HG02588 (cell line): ENCODE data around the gene CASP5.
"Not testable (repeated sequence)": the region's sequence is repeated elsewhere in the genome, so short reads cannot be mapped to it uniquely, and the experiment has no call there.

Experiments used
- ATAC-seq: cut with Tn5 transposase; IDR thresholded peaks from one replicate; pipeline ENCODE4 v1.9.1; 2021; ENCODE audit warnings: mild to moderate bottlenecking, moderate library complexity; ENCODE audit not compliant: unreplicated experiment

Gene CASP5

DNA sequence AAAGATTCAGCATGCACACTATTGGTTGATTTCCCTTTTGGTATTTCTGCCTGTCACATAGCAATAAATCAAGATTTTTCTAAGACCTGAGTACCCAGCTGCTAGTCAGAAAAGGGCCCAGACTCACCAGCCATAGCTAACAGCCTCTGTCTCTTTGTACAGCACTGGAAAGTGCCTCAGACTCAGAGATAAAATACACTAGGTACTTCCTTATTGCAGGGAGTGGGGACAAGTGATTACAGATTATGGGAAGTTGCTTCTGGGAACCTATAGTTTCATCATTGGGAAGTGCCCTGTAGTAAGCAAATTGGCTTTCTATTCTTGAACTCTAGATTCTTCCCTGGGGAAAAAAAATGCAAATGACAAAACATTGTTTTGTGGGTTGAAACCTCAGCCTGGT lies at the start of gene CASP5:
Gene CASP5 (minus strand): TSS at position 166 of the 400 bp plus-strand sequence. CDS start 32 bp downstream, at position 134.
- peak; percentile 45 for ATAC-seq

DNA sequence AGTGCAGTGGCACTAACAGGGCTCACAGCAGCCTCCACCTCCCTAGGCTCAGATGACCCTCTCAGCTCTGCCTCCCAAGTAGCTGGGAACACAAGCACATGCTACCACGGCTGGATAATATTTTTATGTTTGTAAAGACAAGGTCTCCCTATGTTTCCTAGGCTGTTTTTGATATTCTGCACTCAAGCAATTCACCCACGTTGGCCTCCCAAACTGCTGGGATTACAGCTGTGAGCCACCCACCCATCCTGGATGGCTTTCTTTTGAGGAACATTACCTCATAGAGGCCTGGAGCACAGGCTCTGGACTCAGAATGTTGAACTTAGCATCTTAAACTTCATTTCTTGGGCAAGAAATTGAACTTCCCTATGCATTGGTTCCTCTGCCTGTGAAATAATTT lies 49.1 kb upstream of the CASP5 start:
- not testable (repeated sequence) for ATAC-seq

DNA sequence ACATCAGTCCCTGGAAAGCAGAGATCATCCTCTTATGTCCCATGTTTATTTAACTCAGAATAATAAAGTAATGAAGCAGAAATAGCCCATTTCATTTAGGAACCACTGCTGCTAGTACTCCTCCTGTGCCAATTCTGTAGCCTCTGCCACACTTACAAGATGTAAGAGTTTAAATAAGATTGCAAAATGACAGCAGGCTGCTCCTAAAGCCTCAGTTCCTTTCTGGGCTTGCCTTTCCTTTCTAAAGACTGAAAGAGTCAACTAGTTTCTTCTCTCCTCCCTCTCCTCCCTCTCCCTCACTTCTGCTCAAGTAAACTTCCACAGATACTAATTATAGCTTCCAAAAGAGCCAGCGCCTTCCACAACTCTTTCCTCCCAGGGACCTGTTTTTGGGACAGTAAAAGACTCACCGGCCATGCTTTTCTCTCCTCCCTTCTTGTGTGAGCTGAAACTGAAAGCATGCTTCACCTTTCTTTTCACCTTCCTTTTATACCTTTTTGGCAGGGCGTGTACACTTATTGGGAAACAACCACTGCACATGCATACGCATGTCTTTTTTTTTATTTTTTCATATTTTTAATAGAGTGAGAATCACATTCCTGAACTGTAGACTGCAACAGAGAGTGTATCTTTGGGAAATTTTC lies 48.2 kb upstream of the CASP5 start:
- ATAC-seq = no peak

DNA sequence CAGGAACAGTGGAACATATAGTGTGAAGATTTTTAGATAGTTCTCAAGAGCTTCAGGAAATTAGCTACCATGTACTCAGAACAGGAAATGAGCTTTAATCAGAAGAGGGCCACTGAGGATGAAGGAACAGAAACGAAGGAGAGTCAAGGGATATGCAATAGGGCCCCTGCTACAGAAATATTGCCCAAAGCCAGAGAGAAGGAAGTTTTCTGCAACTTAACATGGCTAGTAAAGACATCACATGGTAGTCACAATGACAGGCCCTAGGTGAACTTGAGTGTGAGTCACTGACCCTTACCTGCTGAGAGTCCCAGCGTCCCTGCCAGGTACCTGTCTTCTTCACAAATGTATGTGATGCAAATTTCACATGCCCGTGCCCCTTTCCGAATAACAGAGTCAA lies 47.3 kb upstream of the CASP5 start:
- no peak for ATAC-seq

DNA sequence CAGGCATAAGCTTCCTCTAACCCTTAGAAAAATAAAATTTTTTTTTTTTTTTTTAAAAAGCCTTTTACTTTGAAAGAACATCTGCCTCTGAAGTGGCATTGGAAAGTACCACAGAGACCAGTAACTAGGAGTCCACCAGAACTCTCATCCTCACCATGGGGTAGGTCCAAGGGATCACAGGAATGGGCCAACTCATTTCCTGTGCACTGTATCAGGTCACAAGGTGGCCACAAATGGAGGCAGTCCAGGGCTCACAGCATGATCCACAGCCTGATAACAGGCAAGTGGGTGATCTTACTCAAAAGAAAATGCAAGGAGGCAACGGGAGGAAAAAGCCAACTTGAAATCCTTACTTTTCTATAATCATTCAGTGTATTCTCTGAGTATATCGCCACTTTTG lies 46.8 kb upstream of the CASP5 start:
- not testable (repeated sequence) for ATAC-seq

DNA sequence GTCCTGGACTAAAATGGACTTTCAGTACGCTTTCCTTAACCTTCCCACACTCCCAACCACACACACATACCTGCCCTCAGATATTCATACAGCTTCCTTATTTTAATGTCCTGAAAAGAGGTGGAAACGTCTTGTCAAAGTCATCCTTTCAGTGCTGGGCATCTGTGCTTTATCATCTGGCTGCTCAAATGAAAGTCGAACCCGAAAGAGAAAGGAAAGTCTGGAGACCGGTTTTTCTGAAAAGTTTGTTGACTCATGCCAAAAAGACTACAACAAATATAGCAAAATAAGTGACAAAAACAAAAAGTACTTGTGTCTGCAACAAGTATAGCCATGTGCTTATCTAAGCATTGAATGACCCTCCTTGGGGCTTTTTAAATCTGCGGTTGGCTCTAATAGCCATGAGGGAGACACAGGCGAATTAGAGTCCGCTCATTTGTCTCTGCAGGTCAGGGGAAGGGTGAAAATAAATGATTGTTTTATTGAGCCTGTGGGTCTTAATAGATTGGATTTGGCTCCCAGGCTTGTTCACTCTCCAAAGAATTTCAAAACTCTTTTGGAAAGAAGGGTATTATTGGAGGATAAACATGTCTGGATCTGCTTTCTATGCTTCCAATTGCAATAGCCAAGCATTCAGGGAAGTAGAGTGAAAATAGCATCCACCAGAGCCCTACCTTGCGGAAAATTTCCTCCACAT lies 40.4 kb upstream of the CASP5 start:
- not testable (repeated sequence) for ATAC-seq

GRCh38 chr11:105057432-105057831 lies 34.5 kb upstream of the CASP5 start:
- ATAC-seq = no peak

GRCh38 chr11:105056446-105056845 lies 33.5 kb upstream of the CASP5 start:
- ATAC-seq = no peak

GRCh38 chr11:105054723-105055493 lies 31.9 kb upstream of the CASP5 start:
- no peak for ATAC-seq

GRCh38 chr11:105052487-105052886 lies 29.5 kb upstream of the CASP5 start:
- ATAC-seq = no peak

DNA sequence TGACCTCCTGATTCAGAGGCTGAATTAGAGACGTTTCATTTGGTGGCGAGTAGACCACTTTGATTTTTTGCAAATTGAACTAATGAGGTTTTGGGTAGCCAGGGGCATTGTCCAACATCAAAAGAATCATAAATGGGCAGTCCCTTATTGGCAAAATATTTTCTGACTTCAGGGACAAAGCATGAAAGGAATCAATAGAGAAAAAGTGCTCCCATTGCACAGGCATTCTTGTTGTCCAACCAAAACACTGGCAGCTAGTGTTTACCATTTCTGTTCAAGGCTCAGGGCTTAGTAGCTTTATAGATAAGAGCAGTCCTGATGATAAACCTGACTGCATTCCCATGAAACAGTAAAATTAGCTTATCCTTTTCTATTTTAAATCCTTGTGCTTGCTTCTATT lies 28.6 kb upstream of the CASP5 start:
- ATAC-seq = no peak

DNA sequence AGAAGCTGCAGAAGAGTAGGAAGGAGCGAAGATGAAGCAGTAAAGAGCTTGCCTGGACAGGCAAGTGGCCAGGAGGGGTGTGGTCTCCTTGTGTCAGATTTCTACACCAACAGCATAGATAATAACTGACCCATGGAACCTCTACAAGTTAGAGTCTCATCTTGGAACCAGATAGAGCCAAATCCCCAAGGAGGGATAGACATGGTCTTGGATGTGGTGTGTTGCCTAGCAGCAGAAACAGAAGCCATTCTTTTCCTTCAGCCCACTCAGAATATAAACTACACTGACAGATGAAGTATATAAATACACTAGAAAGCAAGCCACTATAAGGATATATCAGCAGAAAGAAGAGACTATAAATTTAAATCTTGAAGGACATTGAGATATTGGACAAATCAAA lies 26.5 kb upstream of the CASP5 start:
- no peak for ATAC-seq

DNA sequence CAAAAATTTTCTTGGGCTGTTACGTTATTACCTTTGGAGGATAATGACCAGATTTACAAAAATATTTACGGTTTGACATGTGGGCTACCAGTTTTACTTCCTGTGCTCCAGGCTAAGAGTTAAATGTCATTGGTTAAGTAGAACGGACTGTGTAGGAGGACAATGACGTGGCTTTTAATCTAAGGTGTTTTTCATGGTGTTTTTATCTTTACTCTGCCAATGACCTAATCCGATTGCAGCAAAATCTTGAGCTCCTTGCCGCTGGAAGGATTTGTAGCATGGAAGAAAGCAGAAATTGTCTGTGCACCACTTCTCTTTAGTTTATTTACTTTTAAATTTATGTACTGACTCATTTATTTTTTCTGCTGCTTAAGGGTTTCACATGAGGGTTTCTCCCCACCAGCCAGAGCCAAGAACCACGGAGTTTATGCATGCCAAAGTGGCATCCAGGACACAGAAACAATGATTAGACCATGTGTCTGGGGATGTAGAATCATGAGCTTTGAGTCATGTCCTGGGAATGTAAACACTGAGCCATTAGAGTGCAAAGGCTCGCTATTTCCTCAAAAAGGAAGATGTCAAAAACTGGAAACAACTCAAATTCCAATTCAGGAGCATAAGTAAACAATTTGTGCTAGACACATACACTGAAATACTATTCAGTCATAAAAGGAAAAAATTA lies 24.1 kb upstream of the CASP5 start:
- ATAC-seq = no peak

DNA sequence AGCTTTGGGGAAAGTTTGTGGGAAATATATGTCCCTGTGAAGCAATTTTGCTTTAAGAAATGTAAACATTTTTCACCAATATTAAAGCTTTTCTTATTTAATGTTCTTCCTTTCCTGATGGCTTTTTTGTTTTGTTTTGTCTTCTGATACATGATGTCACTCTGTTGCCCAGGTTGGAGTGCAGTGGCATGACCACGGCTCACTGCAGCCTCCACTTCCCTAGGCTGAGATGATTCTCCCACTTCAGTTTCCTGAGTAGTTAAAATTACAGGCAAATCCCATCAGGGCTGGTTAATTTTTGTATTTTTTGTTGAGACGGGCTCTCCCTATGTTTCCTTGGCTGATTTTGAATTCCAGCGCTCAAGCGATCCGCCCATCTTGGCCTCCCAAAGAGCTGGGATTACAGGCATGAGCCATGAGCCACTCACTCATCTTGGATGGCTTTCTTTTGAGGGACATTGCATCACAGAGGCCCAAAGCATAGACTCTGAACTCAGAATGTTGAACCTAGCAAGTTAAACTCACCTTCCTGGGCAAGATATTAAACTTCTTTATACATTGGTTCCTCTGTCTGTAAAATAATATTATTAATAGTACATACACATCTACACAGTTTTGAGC lies 22.8 kb upstream of the CASP5 start:
- no peak for ATAC-seq

DNA sequence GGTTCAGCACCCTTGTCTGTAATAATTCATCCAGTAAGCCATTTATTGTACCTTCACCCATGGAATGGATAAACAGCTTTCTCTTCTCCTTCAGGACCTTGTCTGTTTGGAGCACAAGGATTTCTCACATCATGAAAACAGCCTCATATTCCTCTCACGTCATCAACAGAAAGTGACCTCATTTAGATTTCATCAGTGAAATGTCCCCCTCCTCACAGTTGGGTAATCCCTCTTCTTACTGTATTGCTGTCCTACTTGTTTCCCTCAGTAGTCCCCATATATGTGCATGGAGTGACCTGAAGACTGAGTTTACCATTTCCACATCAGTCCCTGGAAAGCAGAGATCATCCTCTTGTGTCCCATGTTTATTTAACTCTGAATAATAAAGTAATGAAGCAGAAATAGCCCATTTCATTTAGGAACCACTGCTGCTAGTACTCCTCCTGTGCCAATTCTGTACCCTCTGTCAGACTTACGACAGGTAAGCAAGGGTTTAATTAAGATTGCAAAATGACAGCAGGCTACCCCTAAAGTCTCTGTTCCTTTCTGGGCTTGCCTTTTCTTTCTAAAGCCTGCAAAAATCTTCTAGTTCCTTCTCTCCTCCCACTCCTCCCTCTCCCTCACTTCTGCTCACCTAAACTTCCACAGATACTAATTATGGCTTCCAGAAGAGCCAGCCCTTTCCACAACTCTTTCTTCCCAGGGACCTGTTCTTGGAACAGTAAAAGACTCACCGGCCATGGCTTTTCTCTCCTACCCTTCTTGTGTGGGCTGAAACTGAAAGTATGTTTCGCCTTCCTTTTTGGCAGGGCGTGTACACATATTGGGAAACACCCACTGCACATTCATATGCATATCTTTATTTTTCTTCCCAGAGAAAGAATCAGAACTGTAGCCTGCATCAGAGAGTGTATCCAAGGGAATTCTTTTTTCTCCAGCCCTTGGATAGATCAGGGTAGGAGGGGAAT lies 21.9 kb upstream of the CASP5 start, which contains the start of gene CARD16:
Gene CARD16 (minus strand): TSS at position 779 of the 968 bp plus-strand sequence. CDS start 38 bp downstream, at position 741.
- ATAC-seq = peak; percentile 100

DNA sequence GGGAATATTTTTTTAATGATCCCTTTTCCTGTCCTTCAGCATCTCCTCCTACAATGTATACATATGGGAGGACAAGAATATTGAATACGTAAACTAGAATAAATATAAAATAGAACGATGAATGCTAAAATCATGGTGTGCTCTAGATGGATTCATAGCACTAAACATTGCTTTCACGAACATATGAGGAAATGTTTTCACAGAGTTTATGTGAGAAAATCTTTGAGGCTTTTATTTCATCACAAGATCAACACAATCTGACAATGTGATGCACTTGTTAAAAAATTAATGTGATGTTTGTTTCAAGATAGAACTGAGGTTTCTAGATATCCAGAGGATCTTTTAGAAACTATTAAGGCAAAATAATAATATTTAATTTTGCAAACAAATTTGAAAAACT lies 19.2 kb upstream of the CASP5 start:
- ATAC-seq = no peak

GRCh38 chr11:105040703-105041102 lies 17.7 kb upstream of the CASP5 start:
- no peak for ATAC-seq

DNA sequence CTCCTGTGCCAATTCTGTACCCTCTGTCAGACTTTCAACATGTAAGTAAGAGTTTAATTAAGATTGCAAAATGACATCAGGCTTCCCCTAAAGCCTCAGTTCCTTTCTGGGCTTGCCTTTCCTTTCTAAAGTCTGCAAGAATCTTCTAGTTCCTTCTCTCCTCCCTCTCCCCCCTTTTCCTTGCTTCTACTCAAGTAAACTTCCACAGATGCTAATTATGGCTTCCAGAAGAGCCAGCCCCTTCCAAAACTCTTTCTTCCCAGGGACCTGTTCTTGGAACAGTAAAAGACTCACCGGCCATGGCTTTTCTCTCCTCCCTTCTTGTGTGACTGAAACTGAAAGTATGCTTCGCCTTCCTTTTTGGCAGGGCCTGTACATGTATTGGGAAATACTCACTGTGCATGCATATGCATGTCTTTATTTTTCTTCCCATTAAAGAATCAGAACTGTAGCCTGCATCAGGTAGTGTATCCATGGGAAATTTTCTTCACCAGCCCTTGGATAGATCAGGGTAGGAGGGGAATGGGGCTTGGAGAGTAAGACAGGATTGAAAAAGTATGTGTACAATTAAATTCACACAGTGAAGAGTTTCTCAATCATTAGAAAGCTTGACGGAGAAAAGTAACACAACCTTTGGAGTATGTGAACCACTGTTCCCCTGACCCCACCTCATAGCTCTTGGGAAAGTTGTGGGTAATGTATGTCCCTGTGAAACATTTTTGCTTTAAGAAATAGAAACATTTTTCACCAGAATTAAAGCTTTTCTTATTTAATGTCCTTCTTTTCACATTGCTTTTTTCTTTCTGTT lies 12.0 kb upstream of the CASP5 start, which contains the start of gene CASP1:
Gene CASP1 (minus strand): TSS at position 332 of the 808 bp plus-strand sequence. CDS start 31 bp downstream, at position 301.
- ATAC-seq = peak; percentile 91

DNA sequence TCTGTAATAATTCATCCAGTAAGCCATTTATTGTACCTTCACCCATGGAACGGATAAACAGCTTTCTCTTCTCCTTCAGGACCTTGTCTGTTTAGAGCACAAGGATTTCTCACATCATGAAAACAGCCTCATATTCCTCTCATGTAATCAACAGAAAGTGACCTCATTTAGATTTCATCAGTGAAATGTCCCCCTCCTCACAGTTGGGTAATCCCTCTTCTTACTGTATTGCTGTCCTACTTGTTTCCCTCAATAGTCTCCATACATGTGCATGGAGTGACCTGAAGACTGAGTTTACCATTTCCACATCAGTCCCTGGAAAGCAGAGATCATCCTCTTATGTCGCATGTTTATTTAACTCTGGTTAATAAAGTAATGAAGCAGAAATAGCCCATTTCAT lies 11.4 kb upstream of the CASP5 start:
- ATAC-seq = not testable (repeated sequence)
